Upper lobe of left lung (tissue), 4 donors: ENCODE measurements around the gene ZNF831.

Experiments
- EP300 ChIP-seq, 4 donors: sonication (generic); formaldehyde crosslinking; IDR thresholded peaks; one replicate each; pipeline ENCODE4 v1.5.1; 2017; ENCODE audit warnings: antibody characterized with exemption in 4 of 4, control low read depth in 2 of 4
- POLR2A ChIP-seq, 4 donors: fragments of 450-650 bp; IDR thresholded peaks; one replicate each; pipeline ENCODE4 v1.5.1; 2016 to 2017; ENCODE audit warnings: antibody characterized with exemption in 4 of 4, mild to moderate bottlenecking in 2 of 4
- POLR2AphosphoS5 ChIP-seq, 2 donors: sonication (generic); formaldehyde crosslinking; IDR thresholded peaks; one replicate each; pipeline ENCODE4 v1.5.1; 2017; ENCODE audit warnings: antibody characterized with exemption in 2 of 2
- TF ChIP-seq, protein P1 (sequence below), 6 experiments: fragments of 450-650 bp in 4 of 6; fragments of 200-600 bp in 2 of 6; sonication (generic) in 2 of 6; IDR thresholded peaks; one replicate each; pipeline ENCODE4 v1.5.1; 2016 to 2019; ENCODE audit warnings: antibody characterized with exemption in 6 of 6

DNA sequence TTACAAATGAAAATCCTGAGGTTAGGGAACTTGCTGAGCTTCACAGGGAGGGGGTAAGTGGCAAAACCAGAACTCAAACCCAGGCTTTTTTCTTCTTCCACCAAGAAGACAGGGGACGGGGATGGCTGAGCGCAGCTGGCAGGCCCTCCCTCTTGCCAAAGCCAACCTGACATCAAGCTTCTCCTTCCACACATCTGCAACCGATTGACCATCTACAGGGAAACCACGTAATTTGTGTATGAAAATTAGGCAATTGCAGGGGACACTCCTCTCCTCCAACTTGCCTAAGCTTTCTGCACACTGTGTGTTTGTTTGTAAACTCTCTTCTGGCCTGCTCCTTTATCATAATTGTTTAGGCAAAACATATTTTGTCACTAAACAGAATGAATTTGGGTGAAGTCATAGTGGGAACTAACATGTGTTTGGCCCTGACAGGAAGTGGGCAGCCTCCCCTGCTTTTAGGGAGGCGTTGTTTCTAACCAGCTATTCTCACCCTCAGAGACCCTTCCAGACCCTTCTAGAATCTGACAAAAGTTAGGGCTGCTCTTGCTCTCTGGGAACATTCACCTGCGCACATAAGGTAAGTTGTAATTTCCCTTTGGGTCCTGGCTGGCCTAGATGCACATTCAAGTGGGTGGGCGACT is 18.9 kb downstream of the ZNF831 start:
- TF ChIP-seq, protein P1, sequence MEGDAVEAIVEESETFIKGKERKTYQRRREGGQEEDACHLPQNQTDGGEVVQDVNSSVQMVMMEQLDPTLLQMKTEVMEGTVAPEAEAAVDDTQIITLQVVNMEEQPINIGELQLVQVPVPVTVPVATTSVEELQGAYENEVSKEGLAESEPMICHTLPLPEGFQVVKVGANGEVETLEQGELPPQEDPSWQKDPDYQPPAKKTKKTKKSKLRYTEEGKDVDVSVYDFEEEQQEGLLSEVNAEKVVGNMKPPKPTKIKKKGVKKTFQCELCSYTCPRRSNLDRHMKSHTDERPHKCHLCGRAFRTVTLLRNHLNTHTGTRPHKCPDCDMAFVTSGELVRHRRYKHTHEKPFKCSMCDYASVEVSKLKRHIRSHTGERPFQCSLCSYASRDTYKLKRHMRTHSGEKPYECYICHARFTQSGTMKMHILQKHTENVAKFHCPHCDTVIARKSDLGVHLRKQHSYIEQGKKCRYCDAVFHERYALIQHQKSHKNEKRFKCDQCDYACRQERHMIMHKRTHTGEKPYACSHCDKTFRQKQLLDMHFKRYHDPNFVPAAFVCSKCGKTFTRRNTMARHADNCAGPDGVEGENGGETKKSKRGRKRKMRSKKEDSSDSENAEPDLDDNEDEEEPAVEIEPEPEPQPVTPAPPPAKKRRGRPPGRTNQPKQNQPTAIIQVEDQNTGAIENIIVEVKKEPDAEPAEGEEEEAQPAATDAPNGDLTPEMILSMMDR (IDR thresholded peaks at IDR 0.05): no peak
- TF ChIP-seq POLR2A (IDR thresholded peaks at IDR 0.05): no peak
- TF ChIP-seq POLR2AphosphoS5 (IDR thresholded peaks at IDR 0.05): no peak
- no peak for TF ChIP-seq EP300 (IDR thresholded peaks at IDR 0.05)
